Endometrial microvascular endothelial cells (primary cell): ENCODE measurements around the gene SLC4A8. TPM values are rescaled to one million over a fixed set of nuclear protein-coding genes. Genes with fewer than 3 reads are reported as not detected.
"Not testable (repeated sequence)": the region's sequence is repeated elsewhere in the genome, so short reads cannot be mapped to it uniquely, and the experiment has no call there.

Source experiments
- in situ Hi-C: cut with HindIII; loops from 2 replicates; pipeline ENCODE4 v1.10.0; 2017; ENCODE audit warnings: low sequenced_read_pairs, low pct_unique_long_range_greater_than_20kb; ENCODE audit errors: inconsistent ontology term
- total RNA-seq: library from RNA; depleted of rRNA; stranded (reverse); fragments of >200 nt; gene quantifications from one replicate; pipeline ENCODE4 v1.2.3, GENCODE V29; 2015; ENCODE audit errors: inconsistent ontology term

The SLC4A8 gene
- total RNA-seq, 1 donor from 2014 or later, result 5.2 TPM

GRCh38 chr12:51419425-51420193 lies 5.0 kb upstream of the SLC4A8 start:
- in situ Hi-C loops, result no loop called here

GRCh38 chr12:51421266-51421884 lies 3.3 kb upstream of the SLC4A8 start:
- in situ Hi-C loops, result no loop called here

GRCh38 chr12:51424094-51424661 lies 453 bp upstream of the SLC4A8 start:
- in situ Hi-C loops, result no loop called here

DNA sequence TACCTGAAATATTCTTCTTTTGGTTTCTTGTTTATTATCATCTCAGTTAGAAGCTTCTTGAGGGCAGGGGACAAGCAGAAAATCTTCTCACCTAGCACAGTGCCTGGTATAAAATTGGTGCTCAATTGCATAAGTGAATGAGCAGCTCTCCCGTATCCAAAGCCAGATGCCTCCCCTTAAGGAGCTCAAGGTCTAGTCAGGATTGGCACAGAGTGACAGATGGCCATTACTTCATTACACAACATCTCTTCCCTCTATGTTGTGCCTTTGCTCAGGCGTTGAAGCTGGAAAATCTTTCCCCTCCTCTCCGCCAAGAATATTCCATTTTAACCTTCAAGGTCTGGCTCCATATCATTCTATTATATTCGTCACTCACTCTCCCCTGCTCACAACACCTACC lies 3.6 kb downstream of the SLC4A8 start:
- in situ Hi-C loops, result no loop called here

GRCh38 chr12:51429700-51430099 lies 5.1 kb downstream of the SLC4A8 start:
- in situ Hi-C loops, result no loop called here

DNA sequence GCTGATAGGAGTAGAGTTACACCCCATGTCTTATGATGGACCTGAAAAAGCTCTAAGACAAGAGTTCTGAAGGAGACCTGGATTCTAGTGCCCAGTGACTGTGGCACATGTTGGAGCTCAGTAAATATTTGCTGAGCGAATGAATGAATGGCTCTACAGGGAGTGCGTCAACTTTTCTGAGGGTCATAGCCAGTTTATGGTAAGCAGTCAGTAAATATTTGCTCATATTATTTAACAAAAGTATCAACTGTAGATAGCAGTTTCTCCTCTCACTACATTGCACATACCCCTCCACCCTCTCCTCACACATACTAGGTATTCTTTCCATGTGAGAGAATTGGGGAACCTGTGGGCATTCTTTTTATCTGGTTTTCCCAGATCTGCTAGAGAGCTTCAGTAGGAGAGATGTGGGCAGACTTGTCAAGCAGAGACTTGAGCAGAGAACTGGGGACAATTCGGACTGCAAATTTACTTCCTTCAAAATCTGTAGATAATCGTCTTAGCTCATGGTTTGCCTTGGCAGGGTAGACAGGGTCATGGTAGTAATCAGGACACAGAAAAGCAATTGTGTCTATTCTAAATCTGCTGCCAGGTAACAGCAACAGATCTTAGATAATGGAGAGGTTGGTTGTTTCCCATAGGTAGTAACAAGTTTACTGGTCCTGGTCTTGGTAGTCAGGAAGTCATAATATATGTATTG lies 5.7 kb downstream of the SLC4A8 start:
- in situ Hi-C loops, result no loop called here

DNA sequence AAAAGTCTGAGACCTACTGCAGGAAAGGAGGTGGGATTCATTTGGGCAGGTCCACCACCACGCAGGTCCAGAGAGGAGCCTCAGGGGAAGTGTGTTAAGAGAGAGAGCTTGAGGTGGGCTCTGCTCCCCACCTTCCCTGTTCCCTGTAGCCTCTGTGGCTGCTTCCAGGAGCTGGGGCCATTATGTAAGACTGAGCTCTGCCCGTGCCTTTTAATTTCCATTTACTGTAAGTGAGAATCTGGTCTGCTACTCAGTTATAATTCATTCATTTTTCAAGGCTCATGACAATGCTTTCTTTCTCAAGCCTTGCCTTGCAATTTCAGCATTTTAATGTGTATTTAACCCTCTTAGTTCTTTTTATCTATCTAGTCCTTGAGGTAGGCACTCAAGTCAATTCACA lies 8.3 kb downstream of the SLC4A8 start:
- in situ Hi-C loops, result no loop called here

- in situ Hi-C loops, result no loop called here
Observed at GRCh38 chr12:51434305-51434704, 9.7 kb downstream of the SLC4A8 start.

DNA sequence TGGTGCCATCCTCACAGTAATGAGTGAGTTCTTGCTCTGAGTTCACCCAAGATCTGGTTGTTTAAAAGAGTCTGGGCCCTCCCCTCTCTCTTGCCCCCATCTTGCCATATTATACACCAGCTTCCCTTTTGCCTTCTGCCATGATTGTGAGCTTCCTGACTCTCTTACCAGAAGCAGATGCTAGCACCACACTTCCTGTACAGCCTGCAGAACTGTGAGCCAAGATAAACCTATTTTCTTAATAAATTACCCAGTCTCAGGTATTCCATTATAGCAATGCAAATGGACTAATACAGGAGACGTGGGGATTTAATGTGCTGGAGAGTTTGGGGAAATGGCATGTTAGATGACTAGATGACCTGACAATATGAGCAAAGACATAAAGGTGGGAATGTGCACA lies 12.8 kb downstream of the SLC4A8 start:
- in situ Hi-C loops, result no loop called here

DNA sequence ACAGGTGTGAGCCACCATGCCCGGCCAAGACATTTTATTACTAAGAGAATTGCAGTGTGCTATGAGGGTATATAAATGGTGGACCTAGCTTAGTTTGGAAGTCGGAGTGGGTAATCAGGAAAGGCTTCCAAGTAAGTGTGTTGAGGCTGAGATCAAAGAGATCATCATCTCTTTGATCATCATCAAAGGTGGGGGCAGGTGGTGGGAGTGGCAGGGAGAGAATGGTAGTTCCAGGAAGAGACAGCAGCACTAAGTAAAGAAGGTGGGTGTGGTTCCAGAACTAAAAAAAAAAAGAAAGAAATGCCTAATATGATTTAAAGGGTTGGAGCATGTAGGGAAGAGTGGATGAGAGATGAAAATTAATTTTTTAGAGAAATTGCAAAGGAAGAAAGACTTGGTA lies 14.7 kb downstream of the SLC4A8 start:
- in situ Hi-C loops, result no loop called here

DNA sequence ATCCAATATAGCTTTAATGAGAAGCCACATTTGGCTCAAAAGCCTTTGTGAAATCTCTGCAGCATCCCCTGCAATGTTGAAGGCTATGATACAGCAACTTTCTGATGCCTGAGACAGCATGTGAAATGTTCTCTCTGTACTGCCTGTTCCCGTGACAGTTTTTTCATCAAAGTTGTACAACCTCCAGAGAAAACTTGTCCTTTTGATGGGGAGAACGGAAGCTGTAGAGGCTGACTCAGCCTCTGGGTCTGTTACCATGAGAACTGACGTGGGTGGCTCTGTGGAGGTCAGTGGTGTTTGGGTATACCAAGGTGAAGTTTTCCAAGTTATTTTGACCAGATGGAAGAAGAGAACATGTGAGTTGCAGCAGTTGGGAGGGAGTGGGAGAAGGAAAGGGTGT lies 17.0 kb downstream of the SLC4A8 start:
- in situ Hi-C loops, result no loop called here

DNA sequence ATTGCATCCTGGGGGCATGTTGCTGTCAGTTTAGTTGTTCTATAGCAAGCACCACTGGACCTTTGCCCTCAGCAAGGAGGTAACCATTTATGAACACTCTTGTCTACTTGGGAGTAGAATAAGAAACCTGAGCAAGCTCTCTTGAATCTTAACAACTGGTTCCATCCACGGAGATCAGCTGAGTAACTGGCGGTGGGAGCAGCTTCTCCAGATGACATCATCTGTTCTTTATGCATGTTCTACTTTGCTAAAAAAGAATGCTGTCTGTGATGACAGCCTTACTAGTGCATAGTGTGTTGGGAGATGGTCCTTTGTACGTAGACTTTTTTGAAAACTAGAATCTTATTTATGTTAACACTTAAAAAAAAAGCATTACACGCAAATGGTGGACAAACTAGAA lies 17.7 kb downstream of the SLC4A8 start:
- in situ Hi-C loops, result no loop called here

DNA sequence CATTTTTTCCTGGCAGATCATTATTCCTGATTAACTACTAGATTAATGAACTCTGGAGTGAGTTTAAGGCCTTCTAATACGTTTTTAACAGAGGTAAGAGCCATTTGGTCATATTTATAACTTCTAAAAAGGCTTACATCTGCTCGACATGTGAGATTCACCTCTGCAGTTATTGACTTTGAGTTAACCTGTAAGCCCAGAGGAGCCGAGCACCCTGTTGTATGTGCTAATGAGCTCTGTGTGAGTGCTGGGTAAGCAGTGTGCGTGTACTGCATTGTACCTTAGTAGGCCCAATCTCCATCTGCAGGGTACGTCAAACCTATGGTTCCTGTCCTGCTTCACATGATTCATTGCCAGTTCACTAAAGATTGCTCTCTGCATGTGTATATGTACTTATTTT lies 18.9 kb downstream of the SLC4A8 start:
- in situ Hi-C loops, result no loop called here

DNA sequence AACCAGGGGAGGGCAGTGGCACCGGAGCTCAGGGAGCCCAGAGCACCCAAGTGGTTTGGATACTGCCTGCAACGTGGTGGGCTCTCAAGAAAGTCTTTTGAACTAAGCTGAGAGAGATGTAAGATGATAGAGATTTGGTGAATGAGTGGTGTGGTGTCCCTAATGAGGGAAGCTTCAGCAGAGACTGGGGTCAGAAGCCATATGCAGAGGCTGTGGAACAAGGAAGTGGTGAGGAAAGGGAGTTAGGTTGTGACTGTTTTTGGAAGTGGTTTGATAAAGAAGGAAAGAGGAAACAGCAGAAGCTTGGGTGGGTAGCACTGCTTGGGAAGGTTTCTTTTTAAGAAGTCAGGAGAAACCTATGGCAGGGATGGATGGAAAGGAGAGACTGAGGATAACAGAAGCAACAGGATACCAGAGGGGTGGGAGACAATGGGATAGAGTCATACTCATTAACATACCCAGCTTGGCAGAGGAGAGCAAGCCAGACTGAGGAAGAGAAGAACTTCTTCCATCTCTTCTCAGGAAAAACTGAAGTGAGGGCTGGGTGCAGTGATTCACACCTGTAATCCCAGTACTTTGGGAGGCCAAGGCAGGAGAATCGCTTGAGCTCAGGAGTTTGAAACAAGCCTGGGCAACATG lies 24.1 kb downstream of the SLC4A8 start:
- in situ Hi-C loops, result no loop called here

DNA sequence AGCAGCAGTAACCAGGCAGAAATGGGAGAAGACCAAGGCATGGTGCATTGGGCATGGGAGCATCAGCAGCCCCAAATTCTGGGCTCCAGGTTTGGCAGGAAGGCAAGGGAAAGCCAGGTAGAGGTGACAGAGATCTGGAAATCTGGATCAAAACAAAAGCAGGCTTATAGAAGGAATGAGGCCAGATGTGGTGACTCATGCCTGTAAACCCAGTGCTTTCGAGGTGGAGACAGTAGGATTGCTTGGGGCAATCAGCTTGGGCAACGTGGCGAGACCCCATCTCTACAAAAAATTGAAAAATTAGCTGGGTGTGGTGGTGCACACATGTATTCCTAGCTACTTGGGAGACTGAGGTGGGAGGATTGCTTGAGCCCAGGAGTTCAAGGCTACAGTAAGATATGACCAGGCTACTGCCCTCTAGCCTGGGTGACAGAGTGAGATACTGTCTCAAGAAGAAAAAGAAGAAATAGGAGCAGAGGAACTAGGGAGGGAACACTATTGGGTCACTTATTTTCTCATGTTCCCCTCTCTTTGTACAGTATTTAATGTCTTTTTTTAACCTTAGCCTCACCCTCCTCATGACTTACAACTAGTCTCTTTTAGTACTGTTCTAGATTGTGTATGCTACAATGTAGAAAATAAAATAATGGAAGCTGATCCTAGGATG lies 25.1 kb downstream of the SLC4A8 start:
- in situ Hi-C loops, result no loop called here

DNA sequence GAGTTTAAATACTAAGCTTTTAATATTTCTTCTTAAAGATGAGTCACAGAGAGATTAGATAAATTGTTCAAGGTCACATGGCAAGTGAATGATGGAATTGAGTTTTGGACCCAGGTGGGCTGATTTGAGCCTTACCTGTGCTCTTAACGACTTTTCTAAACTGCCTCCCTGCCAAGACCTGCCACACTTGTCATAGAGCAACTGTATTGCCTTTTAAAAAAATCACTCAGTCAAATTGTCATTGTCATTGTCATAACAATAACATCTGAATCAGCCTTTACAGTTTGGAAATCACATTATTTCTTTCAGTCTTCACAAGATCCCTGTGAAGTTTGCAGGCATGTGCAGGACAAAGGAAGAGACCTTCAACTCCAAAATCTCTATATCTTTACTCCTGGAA lies 25.7 kb downstream of the SLC4A8 start:
- in situ Hi-C loops, result no loop called here

DNA sequence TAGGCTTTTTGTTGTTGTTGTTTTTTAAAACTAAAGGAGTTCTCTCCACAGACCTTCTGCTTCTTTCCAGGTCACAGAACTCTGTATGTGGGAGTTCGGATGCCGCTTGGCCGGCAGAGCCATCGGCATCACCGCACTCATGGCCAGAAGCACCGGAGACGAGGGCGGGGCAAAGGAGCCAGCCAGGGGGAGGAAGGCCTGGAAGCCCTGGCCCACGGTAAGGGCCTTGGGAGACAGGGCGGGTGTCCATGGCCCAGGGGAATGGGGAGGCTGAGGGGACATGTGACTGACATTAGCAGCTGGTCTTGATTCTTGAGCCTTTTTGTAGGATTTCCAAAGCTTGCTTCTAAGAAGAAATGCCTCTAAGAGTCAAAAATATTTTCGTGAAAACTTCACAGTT lies 26.2 kb downstream of the SLC4A8 start:
- in situ Hi-C loops, result no loop called here

DNA sequence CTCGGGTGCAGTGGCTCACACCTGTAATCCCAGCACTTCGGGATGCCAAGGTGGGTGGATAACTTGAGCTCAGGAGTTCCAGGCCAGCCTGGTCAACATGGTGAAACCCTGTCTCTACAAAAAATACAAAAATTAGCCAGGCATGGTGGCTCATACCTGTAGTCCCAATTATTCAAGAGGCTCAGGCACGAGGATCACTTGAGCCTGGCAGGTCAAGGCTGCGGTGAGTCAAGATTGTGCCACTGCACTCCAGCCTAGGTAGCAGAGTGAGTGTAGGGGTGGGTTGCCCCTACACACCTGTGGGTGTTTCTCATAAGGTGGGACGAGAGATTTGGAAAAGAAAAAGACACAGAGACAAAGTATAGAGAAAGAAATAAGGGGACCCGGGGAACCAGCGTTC lies 29.4 kb downstream of the SLC4A8 start:
- in situ Hi-C loops, result not testable (repeated sequence)

DNA sequence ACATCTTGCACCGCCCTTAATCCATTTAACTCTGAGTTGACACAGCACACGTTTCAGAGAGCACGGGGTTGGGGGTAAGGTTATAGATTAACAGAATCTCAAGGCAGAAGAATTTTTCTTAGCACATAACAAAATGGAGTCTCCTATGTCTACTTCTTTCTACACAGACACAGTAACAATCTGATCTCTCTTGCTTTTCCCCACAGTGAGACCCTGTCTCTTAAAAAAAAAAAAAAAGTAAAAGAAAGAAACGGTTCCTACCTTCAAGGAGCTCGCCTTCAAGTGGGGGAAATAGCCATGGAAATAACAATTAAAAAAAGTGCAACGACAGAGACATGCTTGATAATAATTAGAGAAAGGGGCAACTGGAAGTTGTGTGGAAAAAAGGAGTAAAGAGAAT lies 30.4 kb downstream of the SLC4A8 start:
- in situ Hi-C loops, result not testable (repeated sequence)
